Caco-2 (cell line): ENCODE measurements around the gene NPHP3. TPM values are rescaled to one million over a fixed set of nuclear protein-coding genes. Genes with fewer than 3 reads are reported as not detected.

Experiments used
- BruUV-seq: library from RNA; stranded (reverse); fragments of 400-500 nt; replicated peaks from 2 replicates; lab custom pipeline; 2021; lab: Mats Ljungman, UMichigan
- CTCF ChIA-PET: fragments of 300-600 bp; sonication (Branson Sonifier 250); formaldehyde crosslinking; loops from one replicate; lab custom pipeline; 2022; ENCODE audit warnings: antibody characterized with exemption; lab: Charles Lee
- POLR2A ChIA-PET: fragments of 300-600 bp; sonication (Branson Sonifier 250); formaldehyde crosslinking; loops from one replicate; lab custom pipeline; 2022; ENCODE audit warnings: antibody characterized with exemption; lab: Charles Lee
- DNase-seq, 2 experiments: peaks; one replicate each; pipeline versions ENCODE4 v3.0.0 to v3.0.0-alpha.2; 2020 to 2022
- H3K27me3 ChIP-seq: replicated peaks from 2 replicates; pipeline ENCODE4 v1.6.0; 2011; ENCODE audit warnings: low read length; ENCODE audit not compliant: control insufficient read depth, insufficient read depth
- H3K36me3 ChIP-seq: 2 replicates; pipeline ENCODE4 v1.5.1; 2011; ENCODE audit warnings: low read length; ENCODE audit not compliant: control insufficient read depth, insufficient read depth
- H3K4me1 ChIP-seq: fragments of 250-450 bp; sonication (Bioruptor Pico); 2 replicates; pipeline ENCODE4 v1.5.1; 2020; ENCODE audit warnings: mild to moderate bottlenecking
- H3K4me3 ChIP-seq: 2 replicates; pipeline ENCODE4 v1.5.1; 2011; ENCODE audit warnings: low read depth, mild to moderate bottlenecking, control low read depth, low read length
- H3K9me3 ChIP-seq: fragments of 250-450 bp; sonication (Bioruptor Pico); 2 replicates; pipeline ENCODE4 v1.5.1; 2020; ENCODE audit warnings: mild to moderate bottlenecking, moderate library complexity
- H3K27ac Mint-ChIP-seq: one replicate; pipeline ENCODE4 v1.8.0; 2022; ENCODE audit warnings: mixed read lengths; ENCODE audit not compliant: unreplicated experiment
- H3K27me3 Mint-ChIP-seq: one replicate; pipeline ENCODE4 v1.8.0; 2022; ENCODE audit warnings: mixed read lengths; ENCODE audit not compliant: insufficient read depth, unreplicated experiment
- H3K36me3 Mint-ChIP-seq: one replicate; pipeline ENCODE4 v1.8.0; 2022; ENCODE audit warnings: mild to moderate bottlenecking, mixed read lengths; ENCODE audit not compliant: insufficient read depth, unreplicated experiment
- H3K4me1 Mint-ChIP-seq: one replicate; pipeline ENCODE4 v1.8.0; 2022; ENCODE audit warnings: low read depth, mixed read lengths; ENCODE audit not compliant: unreplicated experiment
- H3K4me3 Mint-ChIP-seq: one replicate; pipeline ENCODE4 v1.8.0; 2022; ENCODE audit warnings: mild to moderate bottlenecking, moderate library complexity, mixed read lengths; ENCODE audit not compliant: unreplicated experiment
- H3K9me3 Mint-ChIP-seq: one replicate; pipeline ENCODE4 v1.8.0; 2022; ENCODE audit warnings: mixed read lengths; ENCODE audit not compliant: unreplicated experiment
- intact Hi-C: fragments of 100-400 bp; cut with micrococcal nuclease; formaldehyde crosslinking; loops from one replicate; pipeline ENCODE4 v1.10.0; 2022; ENCODE audit not compliant: unreplicated experiment
- total RNA-seq: library from RNA; stranded (reverse); gene quantifications from 2 replicates; pipeline ENCODE4 v1.2.3, GENCODE V29; 2022
- TF ChIP-seq, protein P1 (sequence below), 2 experiments: fragments of 200-600 bp in 1 of 2; IDR thresholded peaks; 1 replicate in 1 of 2; 2 replicates in 1 of 2; pipeline versions ENCODE4 v1.5.1 to v1.8.0; 2011 to 2022; ENCODE audit warnings: antibody characterized with exemption in 1 of 2, control low read depth in 1 of 2, inconsistent platforms in 1 of 2, low read depth in 1 of 2, low read length in 1 of 2, mild to moderate bottlenecking in 1 of 2, moderate library complexity in 1 of 2; ENCODE audit not compliant: insufficient read depth in 1 of 2, severe bottlenecking in 1 of 2, unreplicated experiment in 1 of 2

NPHP3 gene
- total RNA-seq, 1 experiment from 2014 or later: 16.9 TPM

DNA sequence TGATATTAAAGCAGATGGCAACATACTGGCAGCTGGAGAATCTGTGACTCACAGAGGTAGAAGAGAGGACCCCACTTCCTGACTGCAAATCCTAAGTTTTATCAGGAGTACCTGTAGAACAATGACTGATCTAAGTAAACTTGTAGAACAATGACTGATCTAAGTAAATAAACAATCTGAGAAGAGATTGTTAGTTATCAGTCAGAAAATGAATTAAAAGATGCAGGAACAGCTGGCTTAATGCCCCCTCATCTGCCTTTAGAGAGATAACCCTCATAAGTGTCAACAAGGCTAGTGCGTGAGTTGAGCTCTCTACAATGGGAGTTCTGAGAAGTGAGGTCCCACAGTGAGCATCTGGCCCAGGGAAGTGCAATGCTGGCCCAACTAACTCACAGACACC is 77.2 kb downstream of the NPHP3 start:
- CTCF ChIA-PET: no interaction called here

DNA sequence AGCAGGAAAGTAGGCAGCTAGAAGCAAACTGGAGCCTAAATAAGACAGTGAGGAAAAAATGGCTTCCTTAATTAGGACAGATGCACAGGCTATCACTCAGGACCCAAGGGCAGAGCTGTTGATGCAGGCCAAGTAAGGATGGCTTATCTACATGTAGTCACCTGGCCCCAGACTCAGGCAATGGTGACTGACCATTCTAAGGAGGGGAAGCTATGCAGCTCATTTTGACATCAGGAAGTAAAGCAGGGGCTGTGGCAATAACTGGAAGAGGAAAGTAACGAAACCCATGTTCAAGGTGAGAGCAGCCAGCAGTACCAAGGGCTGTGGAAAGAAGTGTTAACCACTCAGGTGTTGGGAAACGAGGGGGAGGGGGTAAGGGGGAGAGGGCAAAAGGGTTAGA is 78.8 kb downstream of the NPHP3 start:
- no peaks in the 10 kb centered on the region for H3K4me1 Mint-ChIP-seq
- no TSS peak for BruUV-seq
- H3K4me3 Mint-ChIP-seq: no peak overlapping the region
- Histone ChIP-seq H3K4me1 (no peaks in the 10 kb centered on the region; the same call in 1 of the 2 replicates), H3K4me3 (no peak overlapping the region), H3K27me3 (no peaks in the 10 kb centered on the region), H3K36me3 (no peaks in the 10 kb centered on the region), H3K9me3 (no peaks in the 10 kb centered on the region)
- DNase-seq: no peak
- ChIA-PET POLR2A (no interaction called here), CTCF (interaction anchor here (1.0 to 2.1 kb wide), 4 partner anchors 10 to 109 kb away, joined by 3 to 14 read pairs (median 7); no protein-coding TSS in a partner anchor)
- H3K9me3 Mint-ChIP-seq: no peaks in the 10 kb centered on the region
- intact Hi-C loops: no loop called here
- H3K27ac Mint-ChIP-seq: no peak overlapping the region
- H3K27me3 Mint-ChIP-seq: no peaks in the 10 kb centered on the region
- TF ChIP-seq, protein P1, sequence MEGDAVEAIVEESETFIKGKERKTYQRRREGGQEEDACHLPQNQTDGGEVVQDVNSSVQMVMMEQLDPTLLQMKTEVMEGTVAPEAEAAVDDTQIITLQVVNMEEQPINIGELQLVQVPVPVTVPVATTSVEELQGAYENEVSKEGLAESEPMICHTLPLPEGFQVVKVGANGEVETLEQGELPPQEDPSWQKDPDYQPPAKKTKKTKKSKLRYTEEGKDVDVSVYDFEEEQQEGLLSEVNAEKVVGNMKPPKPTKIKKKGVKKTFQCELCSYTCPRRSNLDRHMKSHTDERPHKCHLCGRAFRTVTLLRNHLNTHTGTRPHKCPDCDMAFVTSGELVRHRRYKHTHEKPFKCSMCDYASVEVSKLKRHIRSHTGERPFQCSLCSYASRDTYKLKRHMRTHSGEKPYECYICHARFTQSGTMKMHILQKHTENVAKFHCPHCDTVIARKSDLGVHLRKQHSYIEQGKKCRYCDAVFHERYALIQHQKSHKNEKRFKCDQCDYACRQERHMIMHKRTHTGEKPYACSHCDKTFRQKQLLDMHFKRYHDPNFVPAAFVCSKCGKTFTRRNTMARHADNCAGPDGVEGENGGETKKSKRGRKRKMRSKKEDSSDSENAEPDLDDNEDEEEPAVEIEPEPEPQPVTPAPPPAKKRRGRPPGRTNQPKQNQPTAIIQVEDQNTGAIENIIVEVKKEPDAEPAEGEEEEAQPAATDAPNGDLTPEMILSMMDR (IDR thresholded peaks at IDR 0.05; ENCODE audit: insufficient read depth in 1 of 2, low read depth in 1 of 2, low read length in 1 of 2, severe bottlenecking in 1 of 2, unreplicated experiment in 1 of 2): no peak
- H3K36me3 Mint-ChIP-seq: peaks cover 12% of the 10 kb centered on the region

More for the DNA sequence above, 77.2 kb downstream of the NPHP3 start:
- DNase-seq: no peak
- Mint-ChIP-seq H3K27ac (no peak overlapping the region), H3K4me1 (no peaks in the 10 kb centered on the region), H3K36me3 (peaks cover 12% of the 10 kb centered on the region), H3K27me3 (no peaks in the 10 kb centered on the region), H3K9me3 (no peaks in the 10 kb centered on the region), H3K4me3 (no peak overlapping the region)
- Histone ChIP-seq H3K4me3 (no peak overlapping the region), H3K9me3 (no peaks in the 10 kb centered on the region), H3K36me3 (no peaks in the 10 kb centered on the region), H3K27me3 (no peaks in the 10 kb centered on the region), H3K4me1 (no peaks in the 10 kb centered on the region; the same call in 1 of the 2 replicates)
- BruUV-seq: no TSS peak
- POLR2A ChIA-PET: no interaction called here
- intact Hi-C loops: no loop called here
- TF ChIP-seq, protein P1 (IDR thresholded peaks at IDR 0.05; ENCODE audit: insufficient read depth in 1 of 2, low read depth in 1 of 2, low read length in 1 of 2, severe bottlenecking in 1 of 2, unreplicated experiment in 1 of 2): no peak

DNA sequence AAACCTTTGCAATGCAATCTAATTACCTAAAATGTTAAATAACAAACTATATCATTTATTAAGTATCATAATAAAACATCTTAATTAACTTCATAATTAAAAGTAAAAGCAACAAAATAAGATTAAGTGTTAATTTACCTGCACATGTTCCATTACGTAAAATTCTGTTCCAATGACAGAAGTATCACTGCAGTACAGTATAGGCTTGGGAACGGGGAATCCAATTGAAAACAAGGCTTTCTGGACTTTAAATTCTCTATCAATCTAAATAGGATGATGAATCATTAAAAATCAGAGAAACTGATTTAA is 79.7 kb downstream of the NPHP3 start:
- no peaks in the 10 kb centered on the region for H3K9me3 Mint-ChIP-seq
- H3K4me1 Mint-ChIP-seq: no peaks in the 10 kb centered on the region
- CTCF ChIA-PET: interaction anchor here (1.0 to 2.1 kb wide), 4 partner anchors 11 to 109 kb away, joined by 3 to 14 read pairs (median 7); no protein-coding TSS in a partner anchor
- POLR2A ChIA-PET: no interaction called here
- H3K9me3 ChIP-seq: no peaks in the 10 kb centered on the region
- peaks cover 12% of the 10 kb centered on the region for H3K36me3 Mint-ChIP-seq
- intact Hi-C loops: loop anchor here (1.0 kb wide), 2 partner anchors 106 to 290 kb away; no protein-coding TSS in a partner anchor
- TF ChIP-seq, protein P1 (IDR thresholded peaks at IDR 0.05; ENCODE audit: insufficient read depth in 1 of 2, low read depth in 1 of 2, low read length in 1 of 2, severe bottlenecking in 1 of 2, unreplicated experiment in 1 of 2): no peak
- no peak overlapping the region for H3K4me3 ChIP-seq
- H3K4me3 Mint-ChIP-seq: no peak overlapping the region
- no peak overlapping the region for H3K27ac Mint-ChIP-seq
- DNase-seq: no peak
- no peaks in the 10 kb centered on the region for H3K27me3 ChIP-seq
- H3K4me1 ChIP-seq: no peaks in the 10 kb centered on the region; the same call in 1 of the 2 replicates
- no peaks in the 10 kb centered on the region for H3K27me3 Mint-ChIP-seq
- H3K36me3 ChIP-seq: no peaks in the 10 kb centered on the region
- no TSS peak for BruUV-seq
